ENCODE results near the gene KLHL36. TPM values are rescaled to one million over a fixed set of nuclear protein-coding genes. Genes with fewer than 3 reads are reported as not detected.

KLHL36 gene
- total RNA-seq, 4 donors from 2014 or later: 43.4 to 70.7 (median 67.2) TPM

GRCh38 chr16:84613408-84614072, 34.8 kb upstream of the KLHL36 start:
- DNase-seq (ENCODE audit: low spot score in 2 of 2): peak in 1 of 2 donors; percentile 20
- Histone ChIP-seq H3K4me1 (peaks cover 30% of the 10 kb centered on the region), H3K27ac (no peak overlapping the region), H3K27me3 (no peaks in the 10 kb centered on the region), H3K4me3 (no peak overlapping the region), H3K9me3 (no peaks in the 10 kb centered on the region), H3K36me3 (no peaks in the 10 kb centered on the region)
- 90% methylated on average over 7 of the region's 7 CpGs for WGBS
- TF ChIP-seq EP300 (IDR thresholded peaks at IDR 0.05): no peak
- TF ChIP-seq POLR2A (IDR thresholded peaks at IDR 0.05): no peak
- TF ChIP-seq CTCF (IDR thresholded peaks at IDR 0.05): no peak
- TF ChIP-seq POLR2AphosphoS5 (IDR thresholded peaks at IDR 0.05): no peak

- Histone ChIP-seq H3K4me3 (no peak overlapping the region), H3K36me3 (no peaks in the 10 kb centered on the region), H3K27ac (no peak overlapping the region), H3K9me3 (no peaks in the 10 kb centered on the region), H3K27me3 (no peaks in the 10 kb centered on the region), H3K4me1 (peaks cover 36% of the 10 kb centered on the region)
- peak in 1 of 2 donors; percentile 48 for DNase-seq (ENCODE audit: low spot score in 2 of 2)
- 90% methylated on average over 12 of the region's 12 CpGs for WGBS
- TF ChIP-seq EP300 (IDR thresholded peaks at IDR 0.05) (no peak), POLR2A (IDR thresholded peaks at IDR 0.05) (no peak), CTCF (IDR thresholded peaks at IDR 0.05) (no peak), POLR2AphosphoS5 (IDR thresholded peaks at IDR 0.05) (no peak)
These were observed 34.2 kb upstream of the KLHL36 start for GRCh38 chr16:84614073-84614459.

- Histone ChIP-seq H3K4me1 (peaks cover 36% of the 10 kb centered on the region), H3K27ac (no peak overlapping the region), H3K4me3 (no peak overlapping the region), H3K9me3 (no peaks in the 10 kb centered on the region), H3K27me3 (no peaks in the 10 kb centered on the region), H3K36me3 (no peaks in the 10 kb centered on the region)
- TF ChIP-seq POLR2AphosphoS5 (IDR thresholded peaks at IDR 0.05) (no peak), EP300 (IDR thresholded peaks at IDR 0.05) (no peak), POLR2A (IDR thresholded peaks at IDR 0.05) (no peak), CTCF (IDR thresholded peaks at IDR 0.05) (no peak)
- WGBS: 83% methylated on average over 1 of the region's 3 CpGs
- no peak for DNase-seq (ENCODE audit: low spot score in 2 of 2)
These were observed 33.7 kb upstream of the KLHL36 start for GRCh38 chr16:84614623-84614967.

GRCh38 chr16:84614968-84615813, 33.1 kb upstream of the KLHL36 start:
- H3K9me3 ChIP-seq: no peaks in the 10 kb centered on the region
- no peaks in the 10 kb centered on the region for H3K27me3 ChIP-seq
- TF ChIP-seq POLR2A (IDR thresholded peaks at IDR 0.05) (no peak), EP300 (IDR thresholded peaks at IDR 0.05) (no peak), CTCF (IDR thresholded peaks at IDR 0.05) (no peak), POLR2AphosphoS5 (IDR thresholded peaks at IDR 0.05) (no peak)
- peak overlapping the region; percentile 3 for H3K4me3 ChIP-seq
- peaks cover 36% of the 10 kb centered on the region for H3K4me1 ChIP-seq
- 80% methylated on average over 20 of the region's 20 CpGs for WGBS
- no peak overlapping the region for H3K27ac ChIP-seq
- H3K36me3 ChIP-seq: no peaks in the 10 kb centered on the region
- no peak for DNase-seq (ENCODE audit: low spot score in 2 of 2)

GRCh38 chr16:84616515-84616914, 31.8 kb upstream of the KLHL36 start:
- H3K27me3 ChIP-seq: no peaks in the 10 kb centered on the region
- WGBS: 11% methylated on average over 13 of the region's 13 CpGs
- peaks cover 36% of the 10 kb centered on the region for H3K4me1 ChIP-seq
- no peaks in the 10 kb centered on the region for H3K9me3 ChIP-seq
- no peaks in the 10 kb centered on the region for H3K36me3 ChIP-seq
- TF ChIP-seq EP300 (IDR thresholded peaks at IDR 0.05) (no peak), POLR2AphosphoS5 (IDR thresholded peaks at IDR 0.05) (no peak), POLR2A (IDR thresholded peaks at IDR 0.05) (no peak), CTCF (IDR thresholded peaks at IDR 0.05) (no peak)
- no peak overlapping the region for H3K27ac ChIP-seq
- peak overlapping the region; percentile 72 for H3K4me3 ChIP-seq
- no peak for DNase-seq (ENCODE audit: low spot score in 2 of 2)

Data from suprapubic skin (tissue), 4 donors.